Activated T-helper 2 cell treated with anti-CD3 and anti-CD28 coated beads, Interferon-gamma antibody, Interleukin-2, Interleukin-4, amounts not matched to agents 10 μg/mL and 5 μg/mL and 100 μg/mL, durations not matched to agents 14 hours and 24 hours and 36 hours (primary cell): ENCODE results near the gene KIF26B. TPM values are rescaled to one million over a fixed set of nuclear protein-coding genes. Genes with fewer than 3 reads are reported as not detected.
"Not testable (repeated sequence)": the region's sequence is repeated elsewhere in the genome, so short reads cannot be mapped to it uniquely, and the experiment has no call there.

Experiments
- DNase-seq: peaks from one replicate; pipeline ENCODE4 v3.0.0; 2021; ENCODE audit warnings: low spot score
- H3K27ac Mint-ChIP-seq: one replicate; pipeline ENCODE4 v1.8.0; 2021; ENCODE audit warnings: mixed read lengths
- H3K27me3 Mint-ChIP-seq: one replicate; pipeline ENCODE4 v1.8.0; 2021; ENCODE audit warnings: low read depth, mixed read lengths
- H3K36me3 Mint-ChIP-seq: one replicate; pipeline ENCODE4 v1.8.0; 2021; ENCODE audit warnings: low read depth, mixed read lengths
- H3K4me1 Mint-ChIP-seq: one replicate; pipeline ENCODE4 v1.8.0; 2021; ENCODE audit warnings: low read depth, mixed read lengths
- H3K4me3 Mint-ChIP-seq: one replicate; pipeline ENCODE4 v1.8.0; 2021; ENCODE audit warnings: low read depth, mild to moderate bottlenecking, moderate library complexity, mixed read lengths
- H3K9me3 Mint-ChIP-seq: one replicate; pipeline ENCODE4 v1.8.0; 2021; ENCODE audit warnings: mixed read lengths
- intact Hi-C: fragments of 100-400 bp; cut with micrococcal nuclease; formaldehyde crosslinking; loops from one replicate; pipeline ENCODE4 v1.15.1; 2023
- total RNA-seq: library from RNA; stranded (reverse); gene quantifications from 2 replicates; pipeline ENCODE4 v1.2.3, GENCODE V29; 2022

The KIF26B gene
- total RNA-seq, 1 donor from 2014 or later: 0.37 TPM

GRCh38 chr1:245121523-245121922 is 33.3 kb upstream of the KIF26B start:
- H3K4me3 Mint-ChIP-seq: no peak overlapping the region
- no peaks in the 10 kb centered on the region for H3K27me3 Mint-ChIP-seq
- DNase-seq: no peak
- intact Hi-C loops: no loop called here
- H3K27ac Mint-ChIP-seq: no peak overlapping the region
- no peaks in the 10 kb centered on the region for H3K9me3 Mint-ChIP-seq
- no peaks in the 10 kb centered on the region for H3K4me1 Mint-ChIP-seq
- no peaks in the 10 kb centered on the region for H3K36me3 Mint-ChIP-seq

- intact Hi-C loops: no loop called here
- Mint-ChIP-seq H3K27ac (no peak overlapping the region), H3K36me3 (no peaks in the 10 kb centered on the region), H3K9me3 (no peaks in the 10 kb centered on the region), H3K27me3 (no peaks in the 10 kb centered on the region), H3K4me3 (no peak overlapping the region), H3K4me1 (no peaks in the 10 kb centered on the region)
- no peak for DNase-seq
Measured at GRCh38 chr1:245124241-245124640, 30.5 kb upstream of the KIF26B start.

- Mint-ChIP-seq H3K9me3 (no peaks in the 10 kb centered on the region), H3K36me3 (no peaks in the 10 kb centered on the region), H3K4me1 (no peaks in the 10 kb centered on the region), H3K27ac (no peak overlapping the region), H3K4me3 (no peak overlapping the region), H3K27me3 (no peaks in the 10 kb centered on the region)
- intact Hi-C loops: no loop called here
- no peak for DNase-seq
Measured at GRCh38 chr1:245124644-245125043, 30.1 kb upstream of the KIF26B start.

- DNase-seq: no peak
- Mint-ChIP-seq H3K4me1 (no peaks in the 10 kb centered on the region), H3K27ac (no peak overlapping the region), H3K36me3 (no peaks in the 10 kb centered on the region), H3K27me3 (no peaks in the 10 kb centered on the region), H3K9me3 (no peaks in the 10 kb centered on the region), H3K4me3 (no peak overlapping the region)
- intact Hi-C loops: no loop called here
Measured at GRCh38 chr1:245126530-245126929, 28.3 kb upstream of the KIF26B start.

- Mint-ChIP-seq H3K36me3 (no peaks in the 10 kb centered on the region), H3K27ac (no peak overlapping the region), H3K4me3 (no peak overlapping the region), H3K4me1 (no peaks in the 10 kb centered on the region), H3K27me3 (no peaks in the 10 kb centered on the region), H3K9me3 (no peaks in the 10 kb centered on the region)
- DNase-seq: no peak
- intact Hi-C loops: no loop called here
Measured at GRCh38 chr1:245128381-245129101, 26.2 kb upstream of the KIF26B start.

GRCh38 chr1:245129319-245130240 is 25.2 kb upstream of the KIF26B start:
- Mint-ChIP-seq H3K27me3 (no peaks in the 10 kb centered on the region), H3K36me3 (no peaks in the 10 kb centered on the region), H3K27ac (no peak overlapping the region), H3K9me3 (no peaks in the 10 kb centered on the region), H3K4me1 (no peaks in the 10 kb centered on the region), H3K4me3 (no peak overlapping the region)
- no peak for DNase-seq
- intact Hi-C loops: no loop called here

GRCh38 chr1:245130281-245131025 is 24.3 kb upstream of the KIF26B start:
- H3K36me3 Mint-ChIP-seq, H3K27ac Mint-ChIP-seq, H3K4me1 Mint-ChIP-seq, intact Hi-C loops, H3K27me3 Mint-ChIP-seq, DNase-seq, H3K4me3 Mint-ChIP-seq, H3K9me3 Mint-ChIP-seq: not testable (repeated sequence)

GRCh38 chr1:245131026-245131393 is 23.8 kb upstream of the KIF26B start:
- DNase-seq: no peak
- H3K36me3 Mint-ChIP-seq: no peaks in the 10 kb centered on the region
- intact Hi-C loops: no loop called here
- no peak overlapping the region for H3K27ac Mint-ChIP-seq
- H3K4me1 Mint-ChIP-seq: no peaks in the 10 kb centered on the region
- no peak overlapping the region for H3K4me3 Mint-ChIP-seq
- no peaks in the 10 kb centered on the region for H3K27me3 Mint-ChIP-seq
- no peaks in the 10 kb centered on the region for H3K9me3 Mint-ChIP-seq

GRCh38 chr1:245132771-245133170 is 22.0 kb upstream of the KIF26B start:
- no peak overlapping the region for H3K4me3 Mint-ChIP-seq
- H3K9me3 Mint-ChIP-seq: no peaks in the 10 kb centered on the region
- intact Hi-C loops: no loop called here
- no peaks in the 10 kb centered on the region for H3K36me3 Mint-ChIP-seq
- no peak for DNase-seq
- no peak overlapping the region for H3K27ac Mint-ChIP-seq
- no peaks in the 10 kb centered on the region for H3K27me3 Mint-ChIP-seq
- H3K4me1 Mint-ChIP-seq: no peaks in the 10 kb centered on the region

GRCh38 chr1:245133995-245134715 is 20.6 kb upstream of the KIF26B start:
- H3K36me3 Mint-ChIP-seq: no peaks in the 10 kb centered on the region
- H3K27ac Mint-ChIP-seq: no peak overlapping the region
- intact Hi-C loops: no loop called here
- H3K9me3 Mint-ChIP-seq: no peaks in the 10 kb centered on the region
- no peaks in the 10 kb centered on the region for H3K27me3 Mint-ChIP-seq
- H3K4me1 Mint-ChIP-seq: no peaks in the 10 kb centered on the region
- DNase-seq: no peak
- no peak overlapping the region for H3K4me3 Mint-ChIP-seq

- no peaks in the 10 kb centered on the region for H3K36me3 Mint-ChIP-seq
- H3K9me3 Mint-ChIP-seq: no peaks in the 10 kb centered on the region
Measured at GRCh38 chr1:245142171-245142798, 12.5 kb upstream of the KIF26B start.

GRCh38 chr1:245142976-245143375 is 11.8 kb upstream of the KIF26B start:
- no peak for DNase-seq
- Mint-ChIP-seq H3K36me3 (no peaks in the 10 kb centered on the region), H3K27ac (no peak overlapping the region), H3K9me3 (no peaks in the 10 kb centered on the region), H3K4me3 (no peak overlapping the region), H3K4me1 (no peaks in the 10 kb centered on the region), H3K27me3 (no peaks in the 10 kb centered on the region)
- intact Hi-C loops: no loop called here

More at GRCh38 chr1:245142171-245142798, 12.5 kb upstream of the KIF26B start:
- Mint-ChIP-seq H3K27me3 (no peaks in the 10 kb centered on the region), H3K27ac (no peak overlapping the region), H3K4me1 (no peaks in the 10 kb centered on the region), H3K4me3 (no peak overlapping the region)
- intact Hi-C loops: no loop called here
- DNase-seq: no peak
